BLaER1 treated with 17β-estradiol and CSF1 and Interleukin-3, amounts not matched to agents 10 nM and 100 nM (cell line): ENCODE results near the gene C11orf16.

Source experiments
- H3K27ac ChIP-seq, 11 experiments: shearing (Covaris generic); formaldehyde crosslinking; 2 replicates each; pipeline ENCODE4 v1.8.1; 2022
- H3K27me3 ChIP-seq, 11 experiments: shearing (Covaris generic); formaldehyde crosslinking; 2 replicates each; pipeline ENCODE4 v1.8.1; 2022
- H3K36me3 ChIP-seq, 11 experiments: shearing (Covaris generic); formaldehyde crosslinking; 2 replicates each; pipeline ENCODE4 v1.8.1; 2022
- H3K4me1 ChIP-seq, 10 experiments: shearing (Covaris generic); formaldehyde crosslinking; 2 replicates each; pipeline ENCODE4 v1.8.1; 2022
- H3K4me2 ChIP-seq, 11 experiments: shearing (Covaris generic); formaldehyde crosslinking; 2 replicates each; pipeline ENCODE4 v1.8.1; 2022
- H3K4me3 ChIP-seq, 10 experiments: shearing (Covaris generic); formaldehyde crosslinking; 2 replicates each; pipeline ENCODE4 v1.8.1; 2022
- H3K9ac ChIP-seq, 11 experiments: shearing (Covaris generic); formaldehyde crosslinking; 2 replicates each; pipeline ENCODE4 v1.8.1; 2022
- H3K9me3 ChIP-seq, 11 experiments: shearing (Covaris generic); formaldehyde crosslinking; replicated peaks in 1 of 11; 2 replicates each; pipeline ENCODE4 v1.8.1; 2022
- H4K20me1 ChIP-seq, 11 experiments: shearing (Covaris generic); formaldehyde crosslinking; 2 replicates each; pipeline ENCODE4 v1.8.1; 2022
- Cebpa-rat ChIP-seq, 11 experiments: shearing (Covaris generic); IDR thresholded peaks; 2 replicates each; pipeline ENCODE4 v1.8.1; 2022

C11orf16 gene

GRCh38 chr11:8963569-8964323, 31.0 kb upstream of the C11orf16 start:
- Histone ChIP-seq H3K4me2 (peak overlapping the region; percentile 86 to 99 (median 97)), H3K9ac (peak overlapping the region; percentile 82 to 95 (median 91)), H3K36me3 (peaks cover 0 to 9% (median 0%) of the 10 kb centered on the region in 11 experiments; a peak in 1 of 22 replicates), H3K27me3 (no peaks in the 10 kb centered on the region), H4K20me1 (peaks cover 12 to 43% (median 27%) of the 10 kb centered on the region in 11 experiments; a peak in 16 of 22 replicates), H3K27ac (peak overlapping the region; percentile 80 to 95 (median 90)), H3K4me1 (peaks cover 25 to 63% (median 32%) of the 10 kb centered on the region in 10 experiments), H3K9me3 (no peaks in the 10 kb centered on the region), H3K4me3 (peak overlapping the region; percentile 68 to 97 (median 86))
- no peak for TF ChIP-seq Cebpa-rat (IDR thresholded peaks at IDR 0.05)

- Histone ChIP-seq H3K9me3 (no peaks in the 10 kb centered on the region), H3K4me3 (peak overlapping the region; percentile 68 to 97 (median 86); a peak in 19 of 20 replicates), H3K9ac (peak overlapping the region; percentile 0 to 95 (median 91); a peak in 20 of 22 replicates), H3K4me2 (peak overlapping the region; percentile 86 to 99 (median 97)), H4K20me1 (peaks cover 13 to 48% (median 30%) of the 10 kb centered on the region in 11 experiments; a peak in 16 of 22 replicates), H3K27me3 (no peaks in the 10 kb centered on the region), H3K27ac (peak overlapping the region in 5 of 11 experiments; percentile 10 to 92 (median 85); a peak in 3 of 22 replicates), H3K36me3 (peaks cover 0 to 13% (median 0%) of the 10 kb centered on the region in 11 experiments; a peak in 1 of 22 replicates), H3K4me1 (peaks cover 25 to 63% (median 32%) of the 10 kb centered on the region in 10 experiments)
- no peak for TF ChIP-seq Cebpa-rat (IDR thresholded peaks at IDR 0.05)
These were observed 30.1 kb upstream of the C11orf16 start for GRCh38 chr11:8962841-8963240.

- H3K27ac ChIP-seq = no peak overlapping the region
These were observed 28.7 kb upstream of the C11orf16 start for GRCh38 chr11:8961401-8961800.

GRCh38 chr11:8959546-8960166, 26.9 kb upstream of the C11orf16 start:
- H3K9me3 ChIP-seq = no peaks in the 10 kb centered on the region
- peaks cover 15 to 44% (median 22%) of the 10 kb centered on the region in 11 experiments for H3K36me3 ChIP-seq
- H3K4me1 ChIP-seq = peaks cover 14 to 37% (median 16%) of the 10 kb centered on the region in 10 experiments
- H3K9ac ChIP-seq = peak overlapping the region in 1 of 11 experiments; percentile 39; a peak in 1 of 22 replicates
- no peak overlapping the region for H3K27ac ChIP-seq
- no peaks in the 10 kb centered on the region for H3K27me3 ChIP-seq
- H3K4me2 ChIP-seq = peak overlapping the region in 2 of 11 experiments; percentile 6 to 18; a peak in 2 of 22 replicates
- no peak for TF ChIP-seq Cebpa-rat (IDR thresholded peaks at IDR 0.05)
- H4K20me1 ChIP-seq = peaks cover 13 to 68% (median 38%) of the 10 kb centered on the region in 11 experiments; a peak in 16 of 22 replicates
- H3K4me3 ChIP-seq = no peak overlapping the region

More at GRCh38 chr11:8961401-8961800, 28.7 kb upstream of the C11orf16 start:
- Histone ChIP-seq H3K4me1 (peaks cover 25 to 50% (median 27%) of the 10 kb centered on the region in 10 experiments), H3K9ac (peak overlapping the region in 3 of 11 experiments; percentile 7 to 47 (median 22); a peak in 2 of 22 replicates), H3K4me3 (no peak overlapping the region), H3K9me3 (no peaks in the 10 kb centered on the region), H3K4me2 (peak overlapping the region in 2 of 11 experiments; percentile 27 to 97; a peak in 3 of 22 replicates), H3K27me3 (no peaks in the 10 kb centered on the region), H4K20me1 (peaks cover 13 to 57% (median 38%) of the 10 kb centered on the region in 11 experiments; a peak in 16 of 22 replicates), H3K36me3 (peaks cover 0 to 27% (median 6%) of the 10 kb centered on the region in 11 experiments; a peak in 10 of 22 replicates)
- TF ChIP-seq Cebpa-rat (IDR thresholded peaks at IDR 0.05) = no peak

- no peak for TF ChIP-seq Cebpa-rat (IDR thresholded peaks at IDR 0.05)
- Histone ChIP-seq H3K27ac (no peak overlapping the region), H3K27me3 (no peaks in the 10 kb centered on the region), H3K4me3 (no peak overlapping the region), H3K36me3 (peaks cover 40 to 72% (median 48%) of the 10 kb centered on the region in 11 experiments), H3K9ac (no peak overlapping the region), H3K4me1 (peaks cover 0 to 20% (median 0%) of the 10 kb centered on the region in 10 experiments; a peak in 5 of 20 replicates), H3K9me3 (no peaks in the 10 kb centered on the region), H4K20me1 (peaks cover 0 to 51% (median 34%) of the 10 kb centered on the region in 11 experiments; a peak in 15 of 22 replicates), H3K4me2 (no peak overlapping the region)
These were observed 24.1 kb upstream of the C11orf16 start for GRCh38 chr11:8956860-8957259.

GRCh38 chr11:8948886-8949285, 16.1 kb upstream of the C11orf16 start:
- peaks cover 0 to 7% (median 0%) of the 10 kb centered on the region in 10 experiments; a peak in 2 of 20 replicates for H3K4me1 ChIP-seq
- no peak overlapping the region for H3K4me3 ChIP-seq
- H3K27ac ChIP-seq = no peak overlapping the region
- no peak for TF ChIP-seq Cebpa-rat (IDR thresholded peaks at IDR 0.05)
- H3K9ac ChIP-seq = no peak overlapping the region
- no peaks in the 10 kb centered on the region for H3K9me3 ChIP-seq
- peaks cover 0 to 6% (median 0%) of the 10 kb centered on the region in 11 experiments; a peak in 1 of 22 replicates for H4K20me1 ChIP-seq
- H3K36me3 ChIP-seq = peaks cover 57 to 80% (median 71%) of the 10 kb centered on the region in 11 experiments
- H3K4me2 ChIP-seq = no peak overlapping the region
- H3K27me3 ChIP-seq = no peaks in the 10 kb centered on the region

GRCh38 chr11:8947230-8947943, 14.6 kb upstream of the C11orf16 start:
- Histone ChIP-seq H3K27ac (no peak overlapping the region), H3K4me3 (no peak overlapping the region), H4K20me1 (no peaks in the 10 kb centered on the region), H3K36me3 (peaks cover 44 to 65% (median 56%) of the 10 kb centered on the region in 11 experiments), H3K9me3 (no peaks in the 10 kb centered on the region), H3K4me2 (no peak overlapping the region), H3K27me3 (no peaks in the 10 kb centered on the region), H3K4me1 (peaks cover 0 to 7% (median 0%) of the 10 kb centered on the region in 10 experiments; a peak in 2 of 20 replicates), H3K9ac (no peak overlapping the region)
- TF ChIP-seq Cebpa-rat (IDR thresholded peaks at IDR 0.05) = no peak

GRCh38 chr11:8942518-8943066, 9.8 kb upstream of the C11orf16 start, which contains the start of gene ASCL3:
ASCL3 (minus strand) TSS chr11:8943016; CDS start chr11:8938161, 4,855 bp downstream.
- Histone ChIP-seq H3K27me3 (no peaks in the 10 kb centered on the region), H3K36me3 (peaks cover 4 to 17% (median 12%) of the 10 kb centered on the region in 11 experiments; a peak in 21 of 22 replicates), H3K4me2 (no peak within 1 kb of the TSS), H4K20me1 (no peaks in the 10 kb centered on the region), H3K4me1 (no peaks in the 10 kb centered on the region), H3K9me3 (no peaks in the 10 kb centered on the region), H3K27ac (no peak within 1 kb of the TSS), H3K9ac (no peak within 1 kb of the TSS), H3K4me3 (no peak within 1 kb of the TSS)
- no peak for TF ChIP-seq Cebpa-rat (IDR thresholded peaks at IDR 0.05)
